ENCODE results near the gene HIF1AN. TPM values are rescaled to one million over a fixed set of nuclear protein-coding genes. Genes with fewer than 3 reads are reported as not detected.

The HIF1AN gene
- total and polyA plus RNA-seq, 2 donors (not counting 1 experiment from before 2014, with no cell fraction given), result 7.3 to 65.6 TPM

- Mint-ChIP-seq H3K9me3 (ENCODE audit: insufficient read depth) (no peaks in the 10 kb centered on the region), H3K27ac (no peak overlapping the region), H3K4me3 (no peak overlapping the region), H3K27me3 (no peaks in the 10 kb centered on the region), H3K4me1 (no peaks in the 10 kb centered on the region)
- no peaks in the 10 kb centered on the region for H3K4me1 ChIP-seq (ENCODE audit: control insufficient read depth in 2 of 2, insufficient read depth in 2 of 2, low read length in 2 of 2)
- no peaks in the 10 kb centered on the region for H4K20me1 ChIP-seq (ENCODE audit: control insufficient read depth, insufficient read depth, low read length, poor library complexity, severe bottlenecking)
- no peaks in the 10 kb centered on the region for H3K79me2 ChIP-seq (ENCODE audit: control insufficient read depth, insufficient read depth, low read length)
- ChIA-PET POLR2A (no interaction called here), CTCF (interaction anchor here (1.1 to 1.3 kb wide), 2 partner anchors 15 to 32 kb away, joined by 3 to 6 read pairs; partner anchors contain the start of gene HIF1AN)
- no peak overlapping the region for H3K27ac ChIP-seq (ENCODE audit: low read length in 2 of 2)
- H3K9me3 ChIP-seq (ENCODE audit: control extremely low read depth in 1 of 3, control insufficient read depth in 2 of 3, insufficient read depth in 1 of 3, low read length in 2 of 3), result no peaks in the 10 kb centered on the region
- no peak overlapping the region for H2AFZ ChIP-seq (ENCODE audit: insufficient read depth, low read depth, low read length, poor library complexity, severe bottlenecking)
- no peak overlapping the region for H3K9ac ChIP-seq (ENCODE audit: low read length)
- H3K36me3 ChIP-seq (replicated peaks in 1 of 2; ENCODE audit: control extremely low read depth in 1 of 2, control insufficient read depth in 1 of 2, extremely low read depth in 1 of 2, insufficient read depth in 2 of 2, low read length in 1 of 2), result peaks cover 0 to 4% of the 10 kb centered on the region in 2 experiments
- no peak overlapping the region for H3K4me3 ChIP-seq (ENCODE audit: control extremely low read depth in 1 of 5, extremely low read depth in 1 of 5, insufficient read depth in 1 of 5, low read depth in 2 of 5, low read length in 4 of 5)
- TF ChIP-seq CTCF (IDR thresholded peaks at IDR 0.05) (no peak), EZH2 (IDR thresholded peaks at IDR 0.05; ENCODE audit: borderline replicate concordance, insufficient read depth, low read depth, low read length, poor library complexity, severe bottlenecking) (no peak)
- intact Hi-C loops (cut with micrococcal nuclease), result no loop called here
- no peaks in the 10 kb centered on the region for H3K27me3 ChIP-seq (replicated peaks in 1 of 4; ENCODE audit: control extremely low read depth in 1 of 4, control insufficient read depth in 3 of 4, insufficient read depth in 4 of 4, low read length in 3 of 4)
- ATAC-seq (ENCODE audit: low read depth) (no peak), DNase-seq (no peak)
- 90% methylated on average over 2 of the region's 5 CpGs for WGBS (ENCODE audit: insufficient coverage)
- no peak overlapping the region for H3K4me2 ChIP-seq (replicated peaks; ENCODE audit: low read depth, low read length, poor library complexity, severe bottlenecking)
Measured at GRCh38 chr10:100504096-100504495, 31.6 kb upstream of the HIF1AN start.

GRCh38 chr10:100505164-100505563 is 30.6 kb upstream of the HIF1AN start:
- no peak overlapping the region for H3K27ac Mint-ChIP-seq
- CTCF ChIA-PET, result interaction anchor here (1.3 kb wide), 1 partner anchor 31 kb away, joined by 6 read pairs; the partner anchor contains the start of gene HIF1AN
- no peaks in the 10 kb centered on the region for H3K9me3 ChIP-seq (ENCODE audit: control extremely low read depth in 1 of 3, control insufficient read depth in 2 of 3, insufficient read depth in 1 of 3, low read length in 2 of 3)
- no peak overlapping the region for H2AFZ ChIP-seq (ENCODE audit: insufficient read depth, low read depth, low read length, poor library complexity, severe bottlenecking)
- no peak overlapping the region for H3K4me2 ChIP-seq (replicated peaks; ENCODE audit: low read depth, low read length, poor library complexity, severe bottlenecking)
- H3K4me3 Mint-ChIP-seq, result no peak overlapping the region
- TF ChIP-seq EZH2 (IDR thresholded peaks at IDR 0.05; ENCODE audit: borderline replicate concordance, insufficient read depth, low read depth, low read length, poor library complexity, severe bottlenecking) (no peak), CTCF (IDR thresholded peaks at IDR 0.05) (no peak)
- no peak for DNase-seq
- H3K4me1 ChIP-seq (ENCODE audit: control insufficient read depth in 2 of 2, insufficient read depth in 2 of 2, low read length in 2 of 2), result no peaks in the 10 kb centered on the region
- WGBS (ENCODE audit: insufficient coverage), result no CpG with 5 or more reads among the region's 2 CpGs
- H3K4me3 ChIP-seq (ENCODE audit: control extremely low read depth in 1 of 5, extremely low read depth in 1 of 5, insufficient read depth in 1 of 5, low read depth in 2 of 5, low read length in 4 of 5), result no peak overlapping the region
- peaks cover 0 to 5% of the 10 kb centered on the region in 2 experiments for H3K36me3 ChIP-seq (replicated peaks in 1 of 2; ENCODE audit: control extremely low read depth in 1 of 2, control insufficient read depth in 1 of 2, extremely low read depth in 1 of 2, insufficient read depth in 2 of 2, low read length in 1 of 2)
- no peak overlapping the region for H3K27ac ChIP-seq (ENCODE audit: low read length in 2 of 2)
- H3K27me3 ChIP-seq (replicated peaks in 1 of 4; ENCODE audit: control extremely low read depth in 1 of 4, control insufficient read depth in 3 of 4, insufficient read depth in 4 of 4, low read length in 3 of 4), result no peaks in the 10 kb centered on the region
- H3K27me3 Mint-ChIP-seq, result no peaks in the 10 kb centered on the region
- no peak overlapping the region for H3K9ac ChIP-seq (ENCODE audit: low read length)
- no peaks in the 10 kb centered on the region for H3K9me3 Mint-ChIP-seq (ENCODE audit: insufficient read depth)
- intact Hi-C loops (cut with micrococcal nuclease), result no loop called here
- no peak for ATAC-seq (ENCODE audit: low read depth)
- no peaks in the 10 kb centered on the region for H3K79me2 ChIP-seq (ENCODE audit: control insufficient read depth, insufficient read depth, low read length)
- POLR2A ChIA-PET, result no interaction called here
- no peaks in the 10 kb centered on the region for H4K20me1 ChIP-seq (ENCODE audit: control insufficient read depth, insufficient read depth, low read length, poor library complexity, severe bottlenecking)
- H3K4me1 Mint-ChIP-seq, result no peaks in the 10 kb centered on the region

Data from B cell (primary cell).